ENCODE data around the gene ATP6V1A. TPM values are rescaled to one million over a fixed set of nuclear protein-coding genes. Genes with fewer than 3 reads are reported as not detected.

Gene ATP6V1A
- total and polyA plus RNA-seq, 2 experiments from 2014 or later, result 47.9 to 51.1 TPM

DNA sequence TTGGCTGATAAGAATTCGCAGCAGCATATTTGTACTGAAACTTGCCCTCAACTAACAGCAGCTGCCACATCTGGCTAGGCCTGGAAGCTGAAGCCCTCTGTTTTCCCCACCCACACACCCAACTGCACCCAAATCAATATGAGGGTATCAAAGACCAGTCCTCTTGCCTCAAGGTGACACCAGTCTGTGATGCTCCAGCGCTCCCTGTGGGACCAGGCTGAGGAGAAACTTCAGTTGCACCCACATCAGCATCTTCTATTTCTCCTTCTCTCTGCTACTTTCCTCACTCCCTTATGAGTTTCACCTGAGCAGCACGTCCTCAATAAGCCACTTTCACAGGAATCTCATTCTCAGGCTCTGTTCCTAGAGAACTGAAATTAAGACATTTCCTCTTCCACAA, 73.0 kb downstream of the ATP6V1A start:
- no peaks in the 10 kb centered on the region for H3K9me2 ChIP-seq (ENCODE audit: insufficient read depth)
- H3K4me1 ChIP-seq (ENCODE audit: insufficient read depth), result no peaks in the 10 kb centered on the region
- H3K4me2 ChIP-seq (ENCODE audit: unreplicated experiment), result no peak overlapping the region
- H3K27ac ChIP-seq, result no peak overlapping the region
- H3K9me3 ChIP-seq (ENCODE audit: low read depth), result no peaks in the 10 kb centered on the region
- H3K9ac ChIP-seq, result no peak overlapping the region
- H3K79me2 ChIP-seq (ENCODE audit: insufficient read depth), result no peaks in the 10 kb centered on the region
- no peak for TF ChIP-seq EZH2phosphoT487 (IDR thresholded peaks at IDR 0.05; ENCODE audit: insufficient read depth, low read depth)
- no peak for TF ChIP-seq EZH2 (IDR thresholded peaks at IDR 0.05; ENCODE audit: insufficient read depth, poor library complexity, severe bottlenecking)
- DNase-seq, result no peak
- no peaks in the 10 kb centered on the region for H3F3A ChIP-seq (ENCODE audit: insufficient read depth)
- in situ Hi-C loops (cut with MboI), result no loop called here
- no peaks in the 10 kb centered on the region for H4K20me1 ChIP-seq (ENCODE audit: insufficient read depth)
- no peak overlapping the region for H3K4me3 ChIP-seq
- H2AFZ ChIP-seq, result no peak overlapping the region
- WGBS, 2 experiments (ENCODE audit: low coverage in 1 of 2, low lambda C conversion rate in 2 of 2, missing lambda C conversion rate in 2 of 2), result 92% methylated on average over 3 of the region's 3 CpGs
- H3K36me3 ChIP-seq (ENCODE audit: low read depth), result no peaks in the 10 kb centered on the region
- H3K27me3 ChIP-seq (replicated peaks; ENCODE audit: insufficient read depth), result no peaks in the 10 kb centered on the region

DNA sequence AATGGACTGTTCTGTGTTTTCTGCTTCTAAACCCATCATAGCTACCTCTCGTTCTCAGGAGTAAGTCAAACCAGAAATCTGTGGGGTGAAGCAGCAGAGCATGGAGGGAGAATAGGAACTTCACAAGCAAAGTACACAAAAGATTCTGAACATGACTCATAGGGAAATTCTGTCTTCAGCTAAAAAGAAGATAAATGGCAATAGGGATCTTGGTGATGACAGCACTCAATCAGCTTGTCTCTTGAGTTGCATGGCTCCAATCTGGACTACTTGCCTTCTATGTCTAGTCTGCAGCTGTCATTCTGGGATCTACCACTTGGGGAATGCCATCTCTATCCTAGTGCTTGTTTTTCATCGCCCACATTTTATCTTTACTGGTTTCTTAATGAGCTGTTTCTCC, 78.3 kb downstream of the ATP6V1A start:
- Histone ChIP-seq H3K9ac (no peak overlapping the region), H3F3A (ENCODE audit: insufficient read depth) (peaks cover 1% of the 10 kb centered on the region; the same call in 1 of the 2 replicates), H3K9me3 (ENCODE audit: low read depth) (no peaks in the 10 kb centered on the region), H2AFZ (no peak overlapping the region), H3K27me3 (replicated peaks; ENCODE audit: insufficient read depth) (no peaks in the 10 kb centered on the region), H3K36me3 (ENCODE audit: low read depth) (no peaks in the 10 kb centered on the region), H3K4me1 (ENCODE audit: insufficient read depth) (peaks cover under 1% of the 10 kb centered on the region; the same call in 1 of the 2 replicates), H3K4me2 (ENCODE audit: unreplicated experiment) (no peak overlapping the region), H3K4me3 (no peak overlapping the region), H3K79me2 (ENCODE audit: insufficient read depth) (no peaks in the 10 kb centered on the region), H3K9me2 (ENCODE audit: insufficient read depth) (no peaks in the 10 kb centered on the region), H4K20me1 (ENCODE audit: insufficient read depth) (no peaks in the 10 kb centered on the region), H3K27ac (no peak overlapping the region)
- in situ Hi-C loops (cut with MboI), result no loop called here
- TF ChIP-seq EZH2 (IDR thresholded peaks at IDR 0.05; ENCODE audit: insufficient read depth, poor library complexity, severe bottlenecking) (no peak), EZH2phosphoT487 (IDR thresholded peaks at IDR 0.05; ENCODE audit: insufficient read depth, low read depth) (no peak)
- peak; percentile 15 for DNase-seq
- WGBS, 2 experiments (ENCODE audit: low coverage in 1 of 2, low lambda C conversion rate in 2 of 2, missing lambda C conversion rate in 2 of 2), result 93 to 100% methylated on average over 2 of the region's 2 CpGs

DNA sequence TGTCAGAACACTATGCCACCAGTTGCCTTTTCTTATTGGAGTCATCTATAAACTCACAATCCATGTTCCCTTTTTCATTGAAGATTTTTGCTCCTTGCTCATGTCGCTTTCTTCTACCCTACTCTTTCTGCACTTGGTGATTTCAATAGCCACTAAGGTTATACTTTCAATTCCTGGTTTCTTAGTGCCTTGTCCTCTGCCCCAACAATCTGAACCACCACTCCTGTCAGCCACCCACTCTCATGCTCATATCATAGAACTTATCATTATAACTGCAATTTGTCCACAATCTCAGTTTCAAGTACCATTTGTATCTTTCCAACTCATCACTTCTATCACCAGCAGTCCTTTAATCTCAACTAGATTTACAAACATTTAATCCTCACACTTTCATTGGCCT, 81.8 kb downstream of the ATP6V1A start:
- TF ChIP-seq EZH2phosphoT487 (IDR thresholded peaks at IDR 0.05; ENCODE audit: insufficient read depth, low read depth) (no peak), EZH2 (IDR thresholded peaks at IDR 0.05; ENCODE audit: insufficient read depth, poor library complexity, severe bottlenecking) (no peak)
- 100% methylated on average over 1 of the region's 1 CpG for WGBS, 2 experiments (ENCODE audit: low coverage in 1 of 2, low lambda C conversion rate in 2 of 2, missing lambda C conversion rate in 2 of 2)
- in situ Hi-C loops (cut with MboI), result no loop called here

DNA sequence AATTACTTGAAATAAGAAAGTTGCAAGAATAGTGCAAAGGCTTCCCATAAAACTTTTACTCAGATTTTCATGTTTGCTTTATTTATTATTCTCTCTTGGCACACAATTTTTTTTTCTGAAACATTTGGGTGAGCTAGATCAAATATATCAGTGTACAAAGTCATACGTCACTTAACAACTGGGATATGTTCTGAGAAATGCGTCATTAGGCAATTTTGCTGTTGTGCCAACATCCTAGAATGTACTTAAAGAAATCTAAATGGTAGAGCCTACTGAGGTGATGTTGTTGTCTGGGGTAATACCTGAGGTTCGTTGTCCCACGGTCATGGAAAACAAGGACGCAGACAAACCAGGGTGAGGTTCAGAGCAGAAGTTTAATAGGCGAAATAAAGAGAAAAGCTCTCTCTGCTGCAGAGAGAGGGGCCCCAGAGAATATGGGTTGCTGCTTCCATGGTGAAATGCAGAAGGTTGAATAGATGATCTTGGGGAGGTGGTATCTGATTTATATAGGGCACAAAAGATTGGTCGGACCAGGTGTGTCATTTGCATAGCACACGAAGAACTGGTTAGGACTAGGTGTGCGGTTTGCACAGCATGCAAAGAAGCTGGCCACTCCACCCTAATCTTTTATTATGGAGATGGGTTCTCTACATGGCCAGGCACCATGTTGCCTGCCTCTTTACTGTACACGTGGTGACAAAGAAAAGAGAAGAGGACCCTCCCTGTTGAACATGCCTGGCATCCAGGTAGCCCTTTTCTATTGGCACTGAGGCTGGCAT, 82.9 kb downstream of the ATP6V1A start:
- in situ Hi-C loops (cut with MboI), result no loop called here
- no peak for DNase-seq

More for the DNA sequence above, 81.8 kb downstream of the ATP6V1A start:
- peaks cover 15% of the 10 kb centered on the region for H3K4me1 ChIP-seq (ENCODE audit: insufficient read depth)
- H3K27me3 ChIP-seq (replicated peaks; ENCODE audit: insufficient read depth), result no peaks in the 10 kb centered on the region
- no peak overlapping the region for H3K27ac ChIP-seq
- no peaks in the 10 kb centered on the region for H3K79me2 ChIP-seq (ENCODE audit: insufficient read depth)
- DNase-seq, result no peak
- no peak overlapping the region for H3K4me3 ChIP-seq
- H4K20me1 ChIP-seq (ENCODE audit: insufficient read depth), result no peaks in the 10 kb centered on the region
- no peaks in the 10 kb centered on the region for H3K9me2 ChIP-seq (ENCODE audit: insufficient read depth)
- H3K4me2 ChIP-seq (ENCODE audit: unreplicated experiment), result no peak overlapping the region
- H3K36me3 ChIP-seq (ENCODE audit: low read depth), result no peaks in the 10 kb centered on the region
- peaks cover 18% of the 10 kb centered on the region for H3F3A ChIP-seq (ENCODE audit: insufficient read depth)
- no peaks in the 10 kb centered on the region for H3K9me3 ChIP-seq (ENCODE audit: low read depth)
- H2AFZ ChIP-seq, result no peak overlapping the region
- H3K9ac ChIP-seq, result no peak overlapping the region

More for the DNA sequence above, 82.9 kb downstream of the ATP6V1A start:
- Histone ChIP-seq H4K20me1 (ENCODE audit: insufficient read depth) (no peaks in the 10 kb centered on the region), H3K79me2 (ENCODE audit: insufficient read depth) (no peaks in the 10 kb centered on the region), H3K27ac (peak overlapping the region; percentile 41), H3F3A (ENCODE audit: insufficient read depth) (peaks cover 18% of the 10 kb centered on the region), H2AFZ (no peak overlapping the region), H3K4me1 (ENCODE audit: insufficient read depth) (peaks cover 15% of the 10 kb centered on the region), H3K9me3 (ENCODE audit: low read depth) (no peaks in the 10 kb centered on the region), H3K27me3 (replicated peaks; ENCODE audit: insufficient read depth) (no peaks in the 10 kb centered on the region), H3K9ac (no peak overlapping the region), H3K9me2 (ENCODE audit: insufficient read depth) (no peaks in the 10 kb centered on the region), H3K4me2 (ENCODE audit: unreplicated experiment) (no peak overlapping the region), H3K36me3 (ENCODE audit: low read depth) (no peaks in the 10 kb centered on the region), H3K4me3 (no peak overlapping the region)
- TF ChIP-seq EZH2 (IDR thresholded peaks at IDR 0.05; ENCODE audit: insufficient read depth, poor library complexity, severe bottlenecking) (no peak), EZH2phosphoT487 (IDR thresholded peaks at IDR 0.05; ENCODE audit: insufficient read depth, low read depth) (no peak)
- 83 to 84% methylated on average over 10 of the region's 10 CpGs for WGBS, 2 experiments (ENCODE audit: low coverage in 1 of 2, low lambda C conversion rate in 2 of 2, missing lambda C conversion rate in 2 of 2)

All from GM23248 (cell line).